ENCODE data around the gene ESR1. TPM values are rescaled to one million over a fixed set of nuclear protein-coding genes. Genes with fewer than 3 reads are reported as not detected.

The ESR1 gene
- total RNA-seq, 1 donor from 2014 or later = 0.05 TPM

GRCh38 chr6:152094992-152095592, 287.6 kb downstream of the ESR1 start:
- TF ChIP-seq EZH2 (IDR thresholded peaks at IDR 0.05; ENCODE audit: insufficient read depth, low read length) (no peak), CTCF (IDR thresholded peaks at IDR 0.05; ENCODE audit: insufficient read depth, low read depth, low read length) (no peak)
- Histone ChIP-seq H3K27me3 (ENCODE audit: insufficient read depth, low read length) (no peaks in the 10 kb centered on the region), H2AFZ (ENCODE audit: low read depth, low read length) (no peak overlapping the region), H3K79me2 (ENCODE audit: insufficient read depth, low read length) (no peaks in the 10 kb centered on the region), H3K36me3 (ENCODE audit: insufficient read depth, low read length) (no peaks in the 10 kb centered on the region), H3K4me2 (ENCODE audit: low read length) (no peak overlapping the region), H3K4me1 (ENCODE audit: insufficient read depth, low read length) (peaks cover 45% of the 10 kb centered on the region), H3K4me3 (ENCODE audit: insufficient read depth, low read depth, low read length) (no peak overlapping the region), H4K20me1 (ENCODE audit: insufficient read depth, low read length) (no peaks in the 10 kb centered on the region), H3K9ac (ENCODE audit: low read length) (peak overlapping the region; percentile 19), H3K27ac (ENCODE audit: low read depth, low read length) (peak overlapping the region; percentile 77), H3K9me3 (ENCODE audit: insufficient read depth, low read depth, low read length) (no peaks in the 10 kb centered on the region)
- peaks cover 14% of the 10 kb centered on the region for H3K9me3 Mint-ChIP-seq (ENCODE audit: unreplicated experiment)
- H3K27me3 Mint-ChIP-seq (ENCODE audit: low read depth, unreplicated experiment) = no peaks in the 10 kb centered on the region
- peaks cover 28% of the 10 kb centered on the region for H3K4me1 Mint-ChIP-seq (ENCODE audit: low read depth, unreplicated experiment)
- H3K4me3 Mint-ChIP-seq (ENCODE audit: unreplicated experiment) = no peak overlapping the region
- H3K27ac Mint-ChIP-seq (ENCODE audit: unreplicated experiment) = peak overlapping the region; percentile 88
- FAIRE-seq (peak; percentile 97), DNase-seq (ENCODE audit: low read depth) (peak; percentile 99)
- peaks cover 2% of the 10 kb centered on the region for H3K36me3 Mint-ChIP-seq (ENCODE audit: low read depth, unreplicated experiment)

GRCh38 chr6:152096863-152097496, 289.5 kb downstream of the ESR1 start:
- H3K4me1 ChIP-seq (ENCODE audit: insufficient read depth, low read length) = peaks cover 37% of the 10 kb centered on the region
- peak overlapping the region; percentile 63 for H3K27ac ChIP-seq (ENCODE audit: low read depth, low read length)
- H3K27me3 Mint-ChIP-seq (ENCODE audit: low read depth, unreplicated experiment) = no peaks in the 10 kb centered on the region
- H3K9ac ChIP-seq (ENCODE audit: low read length) = peak overlapping the region; percentile 6
- peaks cover 14% of the 10 kb centered on the region for H3K9me3 Mint-ChIP-seq (ENCODE audit: unreplicated experiment)
- H3K4me3 ChIP-seq (ENCODE audit: insufficient read depth, low read depth, low read length) = no peak overlapping the region
- H3K79me2 ChIP-seq (ENCODE audit: insufficient read depth, low read length) = no peaks in the 10 kb centered on the region
- no peaks in the 10 kb centered on the region for H3K36me3 ChIP-seq (ENCODE audit: insufficient read depth, low read length)
- no peaks in the 10 kb centered on the region for H3K9me3 ChIP-seq (ENCODE audit: insufficient read depth, low read depth, low read length)
- peaks cover 2% of the 10 kb centered on the region for H3K36me3 Mint-ChIP-seq (ENCODE audit: low read depth, unreplicated experiment)
- peaks cover 27% of the 10 kb centered on the region for H3K4me1 Mint-ChIP-seq (ENCODE audit: low read depth, unreplicated experiment)
- FAIRE-seq (no peak), DNase-seq (ENCODE audit: low read depth) (peak; percentile 84)
- no peak for TF ChIP-seq CTCF (IDR thresholded peaks at IDR 0.05; ENCODE audit: insufficient read depth, low read depth, low read length)
- no peak for TF ChIP-seq EZH2 (IDR thresholded peaks at IDR 0.05; ENCODE audit: insufficient read depth, low read length)
- no peak overlapping the region for H3K27ac Mint-ChIP-seq (ENCODE audit: unreplicated experiment)
- H4K20me1 ChIP-seq (ENCODE audit: insufficient read depth, low read length) = no peaks in the 10 kb centered on the region
- H3K27me3 ChIP-seq (ENCODE audit: insufficient read depth, low read length) = no peaks in the 10 kb centered on the region
- no peak overlapping the region for H2AFZ ChIP-seq (ENCODE audit: low read depth, low read length)
- H3K4me2 ChIP-seq (ENCODE audit: low read length) = peak overlapping the region; percentile 42
- no peak overlapping the region for H3K4me3 Mint-ChIP-seq (ENCODE audit: unreplicated experiment)

GRCh38 chr6:152098683-152099082, 291.2 kb downstream of the ESR1 start:
- H3K27ac ChIP-seq (ENCODE audit: low read depth, low read length) = no peak overlapping the region
- H4K20me1 ChIP-seq (ENCODE audit: insufficient read depth, low read length) = no peaks in the 10 kb centered on the region
- H3K27me3 ChIP-seq (ENCODE audit: insufficient read depth, low read length) = no peaks in the 10 kb centered on the region
- Mint-ChIP-seq H3K27me3 (ENCODE audit: low read depth, unreplicated experiment) (no peaks in the 10 kb centered on the region), H3K4me1 (ENCODE audit: low read depth, unreplicated experiment) (peaks cover 20% of the 10 kb centered on the region), H3K36me3 (ENCODE audit: low read depth, unreplicated experiment) (peaks cover 2% of the 10 kb centered on the region), H3K9me3 (ENCODE audit: unreplicated experiment) (peaks cover 12% of the 10 kb centered on the region), H3K4me3 (ENCODE audit: unreplicated experiment) (no peak overlapping the region), H3K27ac (ENCODE audit: unreplicated experiment) (no peak overlapping the region)
- no peak for DNase-seq (ENCODE audit: low read depth)
- no peaks in the 10 kb centered on the region for H3K9me3 ChIP-seq (ENCODE audit: insufficient read depth, low read depth, low read length)
- no peak overlapping the region for H2AFZ ChIP-seq (ENCODE audit: low read depth, low read length)
- no peaks in the 10 kb centered on the region for H3K79me2 ChIP-seq (ENCODE audit: insufficient read depth, low read length)
- no peaks in the 10 kb centered on the region for H3K36me3 ChIP-seq (ENCODE audit: insufficient read depth, low read length)
- H3K9ac ChIP-seq (ENCODE audit: low read length) = no peak overlapping the region
- peaks cover 30% of the 10 kb centered on the region for H3K4me1 ChIP-seq (ENCODE audit: insufficient read depth, low read length)
- TF ChIP-seq EZH2 (IDR thresholded peaks at IDR 0.05; ENCODE audit: insufficient read depth, low read length) (no peak), CTCF (IDR thresholded peaks at IDR 0.05; ENCODE audit: insufficient read depth, low read depth, low read length) (no peak)
- FAIRE-seq = no peak
- no peak overlapping the region for H3K4me3 ChIP-seq (ENCODE audit: insufficient read depth, low read depth, low read length)
- H3K4me2 ChIP-seq (ENCODE audit: low read length) = no peak overlapping the region
